IPS DF 6.9 (cell line): ENCODE data around the gene WRAP73.

Experiments used
- DNase-seq: peaks from one replicate; pipeline ENCODE4 v3.0.0-alpha.2; 2013; ENCODE audit warnings: low read depth, low spot score
- H3K27ac ChIP-seq: one replicate; pipeline ENCODE4 v1.5.1; 2013; ENCODE audit warnings: low read length, control low read depth
- H3K27me3 ChIP-seq: 2 replicates; pipeline ENCODE4 v1.6.1; 2013; ENCODE audit warnings: mild to moderate bottlenecking, low read length; ENCODE audit not compliant: control insufficient read depth, insufficient read depth
- H3K36me3 ChIP-seq: 2 replicates; pipeline ENCODE4 v1.6.1; 2013; ENCODE audit warnings: low read length; ENCODE audit not compliant: control insufficient read depth, insufficient read depth
- H3K4me1 ChIP-seq: 2 replicates; pipeline ENCODE4 v1.6.1; 2013; ENCODE audit warnings: low read length; ENCODE audit not compliant: control insufficient read depth, insufficient read depth
- H3K4me3 ChIP-seq: 2 replicates; pipeline ENCODE4 v1.5.1; 2013; ENCODE audit warnings: mild to moderate bottlenecking, low read length
- H3K9me3 ChIP-seq: 2 replicates; pipeline ENCODE4 v1.6.1; 2013; ENCODE audit warnings: low read length, inconsistent platforms; ENCODE audit not compliant: control insufficient read depth, insufficient read depth
- WGBS: extraction: QIAGEN DNeasy Blood & Tissue Kit; methylation state at CpG from one replicate; pipeline ENCODE4 v1.1.7; 2013; ENCODE audit warnings: mixed read lengths, missing lambda C conversion rate; ENCODE audit not compliant: insufficient read length, insufficient coverage; 5-methylcytosine and 5-hydroxymethylcytosine counted together

The WRAP73 gene

GRCh38 chr1:3681898-3682806 is 32.2 kb upstream of the WRAP73 start:
- Histone ChIP-seq H3K4me3 (no peak overlapping the region), H3K4me1 (0 out of 2 replicates have a peak, but pooled peaks cover 4% of the 10 kb centered on the region), H3K9me3 (no peaks in the 10 kb centered on the region), H3K27ac (no peak overlapping the region), H3K36me3 (no peaks in the 10 kb centered on the region; the same call in 1 of the 2 replicates), H3K27me3 (no peaks in the 10 kb centered on the region)
- no peak for DNase-seq
- no CpG with 5 or more reads among the region's 27 CpGs for WGBS

DNA sequence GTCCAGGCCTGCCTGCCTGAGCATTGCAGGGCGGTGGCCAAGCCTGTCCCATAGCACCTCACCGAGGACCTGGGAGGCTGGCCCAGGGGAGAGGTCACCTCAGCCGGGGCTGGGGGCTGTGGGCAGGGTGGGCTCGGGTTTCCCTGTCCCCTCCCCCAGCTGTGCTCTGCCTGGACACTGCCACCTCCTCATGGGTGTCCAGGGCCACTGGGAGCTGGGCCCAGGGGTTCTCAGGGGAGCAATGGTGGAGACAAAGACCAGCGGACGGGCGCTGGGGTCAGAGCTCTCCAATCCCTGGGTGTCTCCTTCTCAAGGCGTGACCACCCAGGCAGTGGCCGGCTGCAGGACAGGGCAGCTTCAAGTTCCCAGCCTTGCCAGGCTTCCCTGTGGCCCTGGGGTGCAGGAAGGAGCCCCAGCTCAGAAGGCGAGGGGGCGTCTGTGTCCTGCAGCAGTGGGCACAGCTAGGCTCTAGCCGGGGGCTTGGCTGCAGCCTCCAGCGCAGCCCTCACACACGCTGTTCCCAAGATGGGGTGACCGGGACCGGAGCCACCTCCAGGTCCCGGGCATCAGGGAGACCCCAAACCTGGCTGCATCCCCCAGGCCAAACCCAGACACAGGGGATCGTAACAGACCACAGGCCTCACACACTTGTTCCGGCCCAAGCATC is 31.5 kb upstream of the WRAP73 start:
- Histone ChIP-seq H3K27me3 (no peaks in the 10 kb centered on the region), H3K36me3 (no peaks in the 10 kb centered on the region; the same call in 1 of the 2 replicates), H3K4me1 (0 out of 2 replicates have a peak, but pooled peaks cover 4% of the 10 kb centered on the region), H3K27ac (no peak overlapping the region), H3K4me3 (no peak overlapping the region), H3K9me3 (no peaks in the 10 kb centered on the region)
- DNase-seq = no peak
- WGBS = no CpG with 5 or more reads among the region's 19 CpGs

- DNase-seq = no peak
- H3K4me1 ChIP-seq = 0 out of 2 replicates have a peak, but pooled peaks cover 4% of the 10 kb centered on the region
- H3K9me3 ChIP-seq = no peaks in the 10 kb centered on the region
- no peak overlapping the region for H3K27ac ChIP-seq
- no CpG with 5 or more reads among the region's 20 CpGs for WGBS
- H3K36me3 ChIP-seq = no peaks in the 10 kb centered on the region; the same call in 1 of the 2 replicates
- no peak overlapping the region for H3K4me3 ChIP-seq
- H3K27me3 ChIP-seq = no peaks in the 10 kb centered on the region
Observed at GRCh38 chr1:3680488-3681230, 30.8 kb upstream of the WRAP73 start.

- 0 out of 2 replicates have a peak, but pooled peaks cover 8% of the 10 kb centered on the region for H3K4me1 ChIP-seq
- no peaks in the 10 kb centered on the region; the same call in 1 of the 2 replicates for H3K36me3 ChIP-seq
- H3K27ac ChIP-seq = no peak overlapping the region
- DNase-seq = no peak
- H3K4me3 ChIP-seq = no peak overlapping the region
- no peaks in the 10 kb centered on the region for H3K27me3 ChIP-seq
- no CpG with 5 or more reads among the region's 9 CpGs for WGBS
- H3K9me3 ChIP-seq = no peaks in the 10 kb centered on the region
Observed at GRCh38 chr1:3679799-3680453, 30.0 kb upstream of the WRAP73 start.

- Histone ChIP-seq H3K9me3 (no peaks in the 10 kb centered on the region), H3K4me3 (no peak overlapping the region), H3K27ac (no peak overlapping the region), H3K36me3 (no peaks in the 10 kb centered on the region; the same call in 1 of the 2 replicates), H3K27me3 (no peaks in the 10 kb centered on the region), H3K4me1 (peaks cover 10% of the 10 kb centered on the region)
- DNase-seq = no peak
- WGBS = no CpG with 5 or more reads among the region's 18 CpGs
Observed at GRCh38 chr1:3679098-3679555, 29.2 kb upstream of the WRAP73 start.

GRCh38 chr1:3678361-3679097 is 28.6 kb upstream of the WRAP73 start:
- peaks cover 10% of the 10 kb centered on the region for H3K4me1 ChIP-seq
- no peak overlapping the region for H3K27ac ChIP-seq
- H3K4me3 ChIP-seq = no peak overlapping the region
- DNase-seq = no peak
- H3K27me3 ChIP-seq = no peaks in the 10 kb centered on the region
- H3K36me3 ChIP-seq = no peaks in the 10 kb centered on the region; the same call in 1 of the 2 replicates
- WGBS = no CpG with 5 or more reads among the region's 21 CpGs
- H3K9me3 ChIP-seq = no peaks in the 10 kb centered on the region

GRCh38 chr1:3677484-3677883 is 27.6 kb upstream of the WRAP73 start:
- H3K4me1 ChIP-seq = peaks cover 10% of the 10 kb centered on the region
- H3K4me3 ChIP-seq = no peak overlapping the region
- no peak overlapping the region for H3K27ac ChIP-seq
- no peak for DNase-seq
- WGBS = no CpG with 5 or more reads among the region's 5 CpGs
- no peaks in the 10 kb centered on the region; the same call in 1 of the 2 replicates for H3K36me3 ChIP-seq
- H3K9me3 ChIP-seq = no peaks in the 10 kb centered on the region
- H3K27me3 ChIP-seq = no peaks in the 10 kb centered on the region

DNA sequence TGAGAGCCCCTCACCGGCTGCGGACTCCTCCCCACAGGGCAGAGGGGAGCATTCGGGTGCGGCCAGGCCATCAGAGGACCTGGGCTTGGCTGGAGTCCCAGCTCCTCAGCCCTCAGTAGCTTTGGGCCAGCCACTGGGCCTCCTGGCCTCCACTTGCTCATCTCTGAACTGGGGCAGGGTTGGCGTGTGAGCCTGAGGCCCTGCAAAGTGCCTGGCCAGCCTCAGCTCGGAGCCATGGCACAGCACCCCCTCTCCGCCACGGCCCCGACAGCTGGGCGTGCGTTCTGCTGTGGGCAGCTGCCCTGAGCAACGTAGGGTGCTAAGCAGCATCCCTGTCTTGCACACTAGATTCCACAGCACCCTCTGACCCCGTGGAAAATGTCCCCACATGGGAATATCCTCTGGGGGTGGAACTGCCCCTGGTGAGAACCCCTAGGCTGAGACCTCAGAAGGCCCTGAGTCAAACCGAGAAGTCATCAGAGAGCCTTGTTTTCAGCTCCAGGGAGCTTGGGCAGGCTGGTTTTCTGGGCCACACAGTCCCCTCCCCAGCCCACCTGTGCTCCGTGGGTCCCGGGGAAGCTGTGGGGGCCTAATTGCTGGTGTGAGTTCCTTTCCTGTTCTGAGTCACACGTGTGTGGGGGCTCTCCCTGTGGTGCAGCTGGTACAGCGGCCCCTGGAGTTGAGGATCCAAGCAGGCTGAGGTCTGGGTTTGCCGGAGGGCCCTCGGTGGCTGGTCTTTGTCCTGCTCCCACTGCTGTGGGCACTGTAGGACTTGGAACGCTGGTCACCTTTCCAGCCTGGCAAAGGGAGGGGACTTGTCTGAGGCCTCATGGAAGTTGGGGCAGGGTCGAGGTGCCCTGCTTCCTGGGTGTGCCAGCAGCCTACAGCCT is 26.9 kb upstream of the WRAP73 start:
- no peaks in the 10 kb centered on the region for H3K9me3 ChIP-seq
- peaks cover 10% of the 10 kb centered on the region for H3K4me1 ChIP-seq
- no peak overlapping the region for H3K4me3 ChIP-seq
- no peak for DNase-seq
- WGBS = no CpG with 5 or more reads among the region's 22 CpGs
- H3K27ac ChIP-seq = no peak overlapping the region
- H3K36me3 ChIP-seq = no peaks in the 10 kb centered on the region; the same call in 1 of the 2 replicates
- H3K27me3 ChIP-seq = no peaks in the 10 kb centered on the region

DNA sequence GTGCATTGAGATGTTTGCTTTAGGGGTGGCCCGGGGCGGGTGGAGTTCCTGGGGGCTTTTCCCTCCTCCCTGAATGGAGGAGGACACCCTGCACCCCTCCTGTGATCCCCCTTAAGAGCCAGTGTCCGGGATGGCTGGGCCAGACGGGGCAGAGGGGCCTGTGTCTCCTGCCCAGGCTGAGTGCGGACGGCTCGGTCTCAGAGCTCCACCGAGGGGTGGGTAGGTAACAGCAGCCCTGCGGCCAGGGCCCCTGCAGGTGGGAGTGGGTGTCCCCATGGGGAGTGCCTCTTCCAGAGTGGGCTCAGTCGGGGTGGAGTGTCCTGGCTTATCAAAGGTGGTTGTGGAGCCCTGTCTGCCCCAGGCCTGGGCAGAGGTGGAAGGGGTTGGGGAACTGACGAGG is 25.5 kb upstream of the WRAP73 start:
- no peaks in the 10 kb centered on the region for H3K36me3 ChIP-seq
- H3K4me1 ChIP-seq = peaks cover 11% of the 10 kb centered on the region
- no CpG with 5 or more reads among the region's 11 CpGs for WGBS
- H3K27me3 ChIP-seq = no peaks in the 10 kb centered on the region
- no peak overlapping the region for H3K27ac ChIP-seq
- no peaks in the 10 kb centered on the region for H3K9me3 ChIP-seq
- DNase-seq = no peak
- no peak overlapping the region for H3K4me3 ChIP-seq
